ENCODE measurements around the gene RAD51B. TPM values are rescaled to one million over a fixed set of nuclear protein-coding genes. Genes with fewer than 3 reads are reported as not detected.

Gene RAD51B
- total RNA-seq, 1 experiment from 2014 or later, result 23.3 TPM

DNA sequence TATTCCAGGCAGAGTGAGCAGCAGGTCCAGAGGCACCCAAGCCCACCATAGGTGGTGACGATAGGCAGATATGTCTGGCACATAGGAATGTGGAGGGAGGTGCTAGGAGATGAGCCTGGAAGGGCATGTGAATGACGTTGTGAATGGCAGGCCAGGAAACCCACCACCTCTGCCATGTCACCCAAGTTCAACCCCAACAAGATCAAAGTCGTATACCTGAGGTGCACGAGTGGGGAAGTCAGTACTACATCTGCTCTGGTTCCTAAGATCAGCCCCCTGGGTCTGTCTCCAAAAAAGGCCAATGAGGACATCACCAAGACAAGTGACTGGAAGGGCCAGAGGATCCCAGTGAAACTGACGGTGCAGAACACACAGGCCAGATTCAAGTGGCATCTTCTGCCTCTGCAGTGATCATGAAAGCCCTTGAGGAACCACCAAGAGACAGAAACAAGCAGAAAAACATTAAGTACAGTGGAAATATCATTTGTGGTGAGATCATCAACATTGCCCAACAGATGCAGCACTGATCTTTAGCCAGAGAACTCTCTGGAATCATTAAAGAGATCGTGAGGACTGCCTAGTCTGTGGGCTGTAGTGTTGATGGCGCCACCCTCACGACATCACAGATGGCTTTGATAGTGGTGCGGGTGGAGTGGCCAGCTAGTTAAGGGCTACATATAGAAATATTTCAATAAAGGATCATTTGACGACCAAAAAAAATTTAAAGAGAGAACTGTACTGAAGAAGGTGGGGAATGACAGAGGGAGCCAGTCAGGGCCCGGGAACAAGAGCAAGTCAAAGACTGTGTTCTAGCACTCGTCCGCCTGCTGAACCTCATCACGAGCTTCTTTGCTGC is 873.6 kb downstream of the RAD51B start:
- POLR2A ChIA-PET (ENCODE audit: low non-redundant PET), result no interaction called here
- DNase-seq (ENCODE audit: low spot score), result no peak

DNA sequence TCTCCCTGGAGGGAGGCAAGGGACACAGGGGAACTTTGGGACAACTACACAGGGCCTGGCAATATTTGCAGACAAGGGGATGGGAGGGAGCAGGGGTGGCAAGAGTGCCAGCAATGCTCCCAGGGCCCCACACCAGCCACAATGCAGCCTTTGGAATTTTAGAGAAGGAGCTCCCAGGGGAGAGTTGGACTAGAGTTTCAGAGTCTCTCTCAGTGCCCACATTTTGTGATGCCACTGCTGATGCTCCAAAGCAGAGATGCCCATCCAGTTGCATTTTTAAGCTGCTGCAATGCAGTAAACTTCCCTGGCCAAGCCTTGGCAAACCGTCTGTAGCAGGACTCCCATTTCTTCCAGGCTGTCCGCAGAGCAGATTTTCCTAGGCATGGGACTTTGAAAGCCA is 874.3 kb downstream of the RAD51B start:
- CTCF ChIA-PET, result no interaction called here
- H3K4me1 ChIP-seq (ENCODE audit: insufficient read depth, low read length, poor library complexity, severe bottlenecking), result peaks cover 25% of the 10 kb centered on the region
- H3K36me3 ChIP-seq (ENCODE audit: insufficient read depth, low read length, poor library complexity, severe bottlenecking), result no peaks in the 10 kb centered on the region
- no peak for TF ChIP-seq EZH2 (IDR thresholded peaks at IDR 0.05; ENCODE audit: borderline replicate concordance, low read depth, low read length, poor library complexity, severe bottlenecking)
- TF ChIP-seq, protein P1, sequence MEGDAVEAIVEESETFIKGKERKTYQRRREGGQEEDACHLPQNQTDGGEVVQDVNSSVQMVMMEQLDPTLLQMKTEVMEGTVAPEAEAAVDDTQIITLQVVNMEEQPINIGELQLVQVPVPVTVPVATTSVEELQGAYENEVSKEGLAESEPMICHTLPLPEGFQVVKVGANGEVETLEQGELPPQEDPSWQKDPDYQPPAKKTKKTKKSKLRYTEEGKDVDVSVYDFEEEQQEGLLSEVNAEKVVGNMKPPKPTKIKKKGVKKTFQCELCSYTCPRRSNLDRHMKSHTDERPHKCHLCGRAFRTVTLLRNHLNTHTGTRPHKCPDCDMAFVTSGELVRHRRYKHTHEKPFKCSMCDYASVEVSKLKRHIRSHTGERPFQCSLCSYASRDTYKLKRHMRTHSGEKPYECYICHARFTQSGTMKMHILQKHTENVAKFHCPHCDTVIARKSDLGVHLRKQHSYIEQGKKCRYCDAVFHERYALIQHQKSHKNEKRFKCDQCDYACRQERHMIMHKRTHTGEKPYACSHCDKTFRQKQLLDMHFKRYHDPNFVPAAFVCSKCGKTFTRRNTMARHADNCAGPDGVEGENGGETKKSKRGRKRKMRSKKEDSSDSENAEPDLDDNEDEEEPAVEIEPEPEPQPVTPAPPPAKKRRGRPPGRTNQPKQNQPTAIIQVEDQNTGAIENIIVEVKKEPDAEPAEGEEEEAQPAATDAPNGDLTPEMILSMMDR (conservative IDR thresholded peaks at IDR 0.05; ENCODE audit: low read depth, low read length), result no peak
- POLR2A ChIA-PET (ENCODE audit: low non-redundant PET), result interaction anchor here (0.5 kb wide), 1 partner anchor 11 kb away, joined by 3 read pairs; no protein-coding TSS in a partner anchor
- H3K27ac ChIP-seq (ENCODE audit: low read depth, low read length, poor library complexity, severe bottlenecking), result no peak overlapping the region
- no peak for DNase-seq (ENCODE audit: low spot score)
- no peaks in the 10 kb centered on the region for H3K27me3 ChIP-seq (replicated peaks; ENCODE audit: insufficient read depth, low read depth, low read length, poor library complexity)
- no peak overlapping the region for H3K4me3 ChIP-seq (ENCODE audit: low read depth, low read length, poor library complexity, severe bottlenecking)
- H3K9me3 ChIP-seq (ENCODE audit: low read depth, low read length, poor library complexity, severe bottlenecking), result no peaks in the 10 kb centered on the region
- BruUV-seq (replicated peaks), result no TSS peak
- intact Hi-C loops (cut with micrococcal nuclease; ENCODE audit: unreplicated experiment), result no loop called here

More for the DNA sequence above, 873.6 kb downstream of the RAD51B start:
- H3K27me3 ChIP-seq (replicated peaks; ENCODE audit: insufficient read depth, low read depth, low read length, poor library complexity), result no peaks in the 10 kb centered on the region
- intact Hi-C loops (cut with micrococcal nuclease; ENCODE audit: unreplicated experiment), result no loop called here
- no TSS peak for BruUV-seq (replicated peaks)
- no peak overlapping the region for H3K27ac ChIP-seq (ENCODE audit: low read depth, low read length, poor library complexity, severe bottlenecking)
- no peaks in the 10 kb centered on the region for H3K9me3 ChIP-seq (ENCODE audit: low read depth, low read length, poor library complexity, severe bottlenecking)
- H3K4me1 ChIP-seq (ENCODE audit: insufficient read depth, low read length, poor library complexity, severe bottlenecking), result peaks cover 33% of the 10 kb centered on the region
- CTCF ChIA-PET, result no interaction called here
- H3K36me3 ChIP-seq (ENCODE audit: insufficient read depth, low read length, poor library complexity, severe bottlenecking), result no peaks in the 10 kb centered on the region
- TF ChIP-seq EZH2 (IDR thresholded peaks at IDR 0.05; ENCODE audit: borderline replicate concordance, low read depth, low read length, poor library complexity, severe bottlenecking), result no peak
- no peak overlapping the region for H3K4me3 ChIP-seq (ENCODE audit: low read depth, low read length, poor library complexity, severe bottlenecking)

DNA sequence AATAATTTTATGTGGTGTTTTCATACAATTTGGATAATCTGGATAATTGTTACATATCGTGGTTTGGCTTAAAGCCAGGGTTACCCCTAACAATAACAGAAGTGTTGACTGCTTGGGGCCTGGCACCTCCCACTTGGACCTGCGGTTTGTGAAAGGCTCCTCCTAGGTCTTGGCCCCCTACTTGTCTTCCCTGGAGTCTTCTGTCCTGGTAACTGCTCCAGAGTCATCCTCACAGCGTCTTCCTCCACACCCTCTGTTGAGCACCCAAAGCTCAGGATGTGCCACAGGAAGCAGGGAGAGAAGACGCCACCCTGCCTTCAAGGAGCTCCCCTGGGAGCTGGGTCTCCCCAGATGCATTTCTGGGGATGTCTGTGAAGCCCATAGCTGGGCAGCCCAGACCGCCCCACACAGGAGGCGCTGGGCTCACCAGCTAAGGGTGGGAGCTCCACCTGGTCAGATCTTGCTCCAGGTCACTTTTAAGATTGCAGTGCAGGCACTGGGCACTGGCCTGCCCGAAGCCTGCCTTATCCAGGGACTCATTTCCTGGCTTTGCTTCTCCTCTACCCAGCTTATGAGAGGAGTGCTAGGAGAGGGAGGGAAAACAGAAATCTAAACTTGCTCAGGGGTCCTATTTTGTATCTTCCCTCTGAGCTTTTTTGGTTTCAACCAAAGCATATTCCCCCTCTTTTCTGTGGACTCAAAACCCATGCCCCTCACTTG is 875.1 kb downstream of the RAD51B start:
- POLR2A ChIA-PET (ENCODE audit: low non-redundant PET), result interaction anchor here (0.5 kb wide), 1 partner anchor 12 kb away, joined by 3 read pairs; no protein-coding TSS in a partner anchor
- CTCF ChIA-PET, result interaction anchor here (1.0 kb wide), 1 partner anchor 10 kb away, joined by 3 read pairs; no protein-coding TSS in a partner anchor
- intact Hi-C loops (cut with micrococcal nuclease; ENCODE audit: unreplicated experiment), result no loop called here

More for the DNA sequence above, 875.1 kb downstream of the RAD51B start:
- DNase-seq (ENCODE audit: low spot score), result no peak
- no peaks in the 10 kb centered on the region for H3K27me3 ChIP-seq (replicated peaks; ENCODE audit: insufficient read depth, low read depth, low read length, poor library complexity)
- TF ChIP-seq EZH2 (IDR thresholded peaks at IDR 0.05; ENCODE audit: borderline replicate concordance, low read depth, low read length, poor library complexity, severe bottlenecking), result no peak
- TF ChIP-seq, protein P1 (conservative IDR thresholded peaks at IDR 0.05; ENCODE audit: low read depth, low read length), result no peak
- BruUV-seq (replicated peaks), result no TSS peak
- H3K4me3 ChIP-seq (ENCODE audit: low read depth, low read length, poor library complexity, severe bottlenecking), result no peak overlapping the region
- peaks cover 18% of the 10 kb centered on the region for H3K4me1 ChIP-seq (ENCODE audit: insufficient read depth, low read length, poor library complexity, severe bottlenecking)
- no peak overlapping the region for H3K27ac ChIP-seq (ENCODE audit: low read depth, low read length, poor library complexity, severe bottlenecking)
- H3K36me3 ChIP-seq (ENCODE audit: insufficient read depth, low read length, poor library complexity, severe bottlenecking), result no peaks in the 10 kb centered on the region
- no peaks in the 10 kb centered on the region for H3K9me3 ChIP-seq (ENCODE audit: low read depth, low read length, poor library complexity, severe bottlenecking)

Measured in A673 (cell line).